GM18517 (cell line): Measurements from ENCODE around the gene TLR1.
"Not testable (repeated sequence)": the region's sequence is repeated elsewhere in the genome, so short reads cannot be mapped to it uniquely, and the experiment has no call there.

Experiments used
- ATAC-seq: cut with Tn5 transposase; IDR thresholded peaks from one replicate; pipeline ENCODE4 v1.9.1; 2021; ENCODE audit warnings: mild to moderate bottlenecking, moderate library complexity; ENCODE audit not compliant: unreplicated experiment

TLR1 gene

DNA sequence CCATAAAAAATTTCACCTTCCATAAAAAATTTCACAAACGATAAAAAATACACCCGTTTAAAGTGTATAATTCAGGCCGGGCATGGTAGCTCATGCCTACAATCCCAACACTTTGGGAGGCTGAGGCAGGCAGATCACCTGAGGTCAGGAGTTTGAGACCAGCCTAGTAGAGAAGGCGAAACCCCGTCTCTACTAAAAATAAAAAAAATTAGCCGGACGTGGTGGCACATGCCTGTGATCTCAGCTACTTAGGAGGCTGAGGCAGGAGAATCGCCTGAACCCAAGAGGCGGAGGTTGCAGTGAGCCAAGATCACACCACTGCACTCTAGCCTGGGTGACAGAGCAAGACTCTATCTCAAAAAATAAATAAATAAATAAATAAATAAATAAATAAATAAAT, 1.7 kb upstream of the TLR1 start:
- not testable (repeated sequence) for ATAC-seq

GRCh38 chr4:38805530-38806145, 1.0 kb upstream of the TLR1 start:
- peak; percentile 86 for ATAC-seq

DNA sequence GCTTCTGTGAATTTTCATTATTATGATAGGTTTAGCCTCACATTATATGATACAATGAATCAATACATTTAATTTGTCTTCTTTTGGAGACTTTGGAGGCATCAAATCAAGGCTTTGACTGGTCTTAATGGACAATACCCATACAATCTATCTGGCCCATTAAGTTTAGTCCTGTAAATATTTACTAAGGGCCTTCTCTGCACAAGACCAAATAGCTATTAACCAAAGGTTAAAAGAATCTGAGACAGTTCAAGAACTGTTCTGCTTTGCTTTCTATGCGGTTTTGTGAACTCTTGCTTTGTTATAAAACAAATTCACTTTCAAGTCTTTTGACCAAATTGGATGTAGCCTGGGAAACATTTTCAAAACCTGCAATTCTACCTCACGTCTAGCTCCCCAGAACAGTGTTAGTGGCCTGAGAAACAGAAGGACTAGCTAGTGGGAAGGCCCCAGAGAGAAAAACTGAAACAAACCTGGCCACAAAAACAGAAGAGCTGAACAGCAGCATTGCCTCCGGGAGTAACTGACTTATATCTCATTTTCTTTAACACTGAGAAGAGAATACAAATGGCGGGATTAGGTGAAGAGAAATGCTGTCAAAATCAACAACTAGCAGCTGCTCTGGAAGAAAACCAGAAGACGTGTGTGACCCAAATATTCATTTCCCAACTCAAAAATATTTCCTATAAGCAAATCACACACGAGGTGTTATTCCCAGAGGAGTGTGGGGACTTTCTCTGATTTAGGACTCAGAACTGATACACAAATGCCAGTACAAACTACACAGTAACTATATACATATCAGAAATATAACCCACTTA, 548 bp downstream of the TLR1 start:
- peak; percentile 49 for ATAC-seq

- ATAC-seq, result no peak
Observed at GRCh38 chr4:38802561-38803355, 1.8 kb downstream of the TLR1 start.

- ATAC-seq, result no peak
Observed at GRCh38 chr4:38800961-38801450, 3.6 kb downstream of the TLR1 start.

- no peak for ATAC-seq
Observed at GRCh38 chr4:38800366-38800765, 4.2 kb downstream of the TLR1 start.

- no peak for ATAC-seq
Observed at GRCh38 chr4:38795087-38795486, 9.5 kb downstream of the TLR1 start.

- ATAC-seq, result no peak
Observed at GRCh38 chr4:38794051-38794450, 10.5 kb downstream of the TLR1 start.

DNA sequence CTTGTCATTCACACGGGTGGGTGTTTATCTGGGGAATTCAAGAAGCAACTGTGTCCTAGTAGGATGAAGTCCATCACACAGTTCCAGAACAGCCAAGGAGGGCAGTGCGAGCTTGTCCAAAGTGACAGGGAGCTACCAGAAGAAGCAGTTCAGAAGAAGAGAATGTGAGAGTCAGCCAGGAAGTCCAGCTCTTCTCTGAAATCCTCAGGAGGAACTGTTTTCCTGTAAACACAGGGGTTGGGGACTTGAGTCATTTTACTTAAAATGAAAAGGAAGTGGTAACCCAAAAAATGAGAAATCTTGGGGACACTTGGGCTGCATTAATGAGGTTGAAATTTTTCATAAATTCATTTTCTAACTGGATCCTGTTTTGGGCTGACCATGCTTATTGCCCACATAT, 13.6 kb downstream of the TLR1 start:
- ATAC-seq, result no peak

GRCh38 chr4:38788317-38788716, 16.3 kb downstream of the TLR1 start:
- ATAC-seq, result no peak

- ATAC-seq, result no peak
Observed at GRCh38 chr4:38787693-38788092, 16.9 kb downstream of the TLR1 start.

DNA sequence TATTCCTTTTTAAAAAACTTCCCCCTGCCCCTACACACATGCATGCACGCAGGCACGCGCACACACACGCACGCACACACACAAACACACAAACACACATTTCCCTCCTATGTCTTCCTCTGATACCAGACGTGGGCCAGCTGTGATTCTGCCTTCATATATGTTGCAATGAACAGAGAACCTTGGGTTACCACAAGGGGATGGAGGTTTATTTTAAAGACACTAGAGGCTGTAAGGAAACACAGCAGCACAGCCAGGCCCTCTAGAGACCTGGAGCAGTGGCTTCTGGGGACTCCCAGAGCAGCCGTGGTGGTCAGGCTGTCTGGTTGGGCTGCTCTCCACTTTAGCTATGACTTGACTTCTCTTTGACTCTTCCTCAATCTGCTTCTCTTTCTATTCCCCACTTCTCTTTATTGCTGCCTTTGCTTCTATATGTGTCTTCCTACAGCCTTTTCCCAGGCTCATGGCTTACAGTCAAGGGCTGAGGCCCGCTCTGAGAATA, 18.6 kb downstream of the TLR1 start:
- ATAC-seq, result no peak

- ATAC-seq, result no peak
Observed at GRCh38 chr4:38785041-38785790, 19.4 kb downstream of the TLR1 start.

DNA sequence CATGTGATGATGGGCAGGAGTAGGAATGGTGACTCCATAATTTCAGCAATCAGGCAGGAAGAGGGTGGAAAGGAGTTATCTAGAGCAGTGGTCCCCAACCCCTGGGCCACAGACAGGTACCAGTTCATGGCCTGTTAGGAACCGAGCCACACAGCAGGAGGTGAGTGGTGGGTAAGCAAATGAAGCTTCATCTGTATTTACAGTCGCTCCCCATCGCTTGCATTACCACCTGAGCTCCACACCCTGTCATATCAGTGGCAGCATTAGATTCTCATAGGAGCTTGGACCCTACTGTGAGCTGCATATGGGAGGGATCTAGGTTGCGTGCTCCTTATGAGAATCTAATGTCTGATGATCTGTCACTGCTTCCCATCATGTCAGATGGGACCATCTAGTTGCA, 20.4 kb downstream of the TLR1 start:
- ATAC-seq, result no peak

DNA sequence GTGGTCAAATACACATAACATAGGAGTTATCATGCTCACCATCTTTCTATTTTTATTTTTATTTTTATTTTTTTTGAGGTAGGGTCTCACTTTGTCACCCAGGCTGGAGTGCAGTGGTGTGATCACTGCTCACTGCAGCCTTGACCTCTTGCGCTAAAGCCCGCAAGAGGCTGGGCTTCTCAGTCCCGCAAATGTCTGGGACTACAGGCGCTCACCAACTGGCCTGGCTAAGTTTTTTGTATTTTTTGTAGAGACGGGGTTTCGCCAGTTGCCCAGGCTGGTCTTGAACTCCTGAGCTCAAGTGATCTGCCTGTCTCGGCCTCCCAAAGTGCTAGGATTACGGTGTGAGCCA, 21.5 kb downstream of the TLR1 start:
- no peak for ATAC-seq

DNA sequence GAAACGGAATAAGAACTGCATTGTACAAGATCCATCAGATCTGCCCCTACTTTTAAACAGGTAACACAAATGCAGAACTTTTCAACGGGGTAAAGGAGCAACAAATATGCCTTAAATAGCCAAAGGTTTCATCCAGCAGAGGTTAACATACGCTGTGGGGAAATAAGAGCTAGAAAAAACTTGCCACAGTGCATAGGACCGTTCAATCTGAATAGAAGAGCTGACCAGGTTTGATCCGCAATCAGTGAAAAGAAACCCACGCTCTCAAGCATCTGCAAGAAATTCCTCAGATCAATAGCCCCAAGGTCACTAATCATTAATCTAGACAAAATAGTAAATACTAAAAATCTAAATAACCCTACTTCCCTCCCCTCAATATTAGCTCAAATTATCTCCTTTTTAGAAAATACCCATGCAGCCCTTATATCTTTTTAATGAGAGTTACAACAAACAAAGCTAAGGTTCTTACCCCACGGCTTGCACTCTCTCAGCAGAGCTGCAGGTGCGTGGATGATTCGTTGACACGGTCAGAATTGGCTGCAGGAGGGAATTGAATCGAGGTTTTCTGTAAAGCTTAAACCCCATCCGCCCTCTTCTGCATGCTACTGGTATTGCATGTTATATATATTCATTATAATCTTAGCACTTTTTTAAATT, 22.0 kb downstream of the TLR1 start, which contains the start of gene TLR10:
TLR10 (minus strand) TSS at position 539 of the 657 bp plus-strand sequence. CDS start 7,400 bp downstream, outside the sequence.
- ATAC-seq, result peak; percentile 73

- ATAC-seq, result no peak
Observed at GRCh38 chr4:38781854-38782261, 22.7 kb downstream of the TLR1 start.

GRCh38 chr4:38780833-38781484, 23.6 kb downstream of the TLR1 start:
- ATAC-seq, result no peak

- ATAC-seq, result no peak
Observed at GRCh38 chr4:38779790-38780189, 24.8 kb downstream of the TLR1 start.

DNA sequence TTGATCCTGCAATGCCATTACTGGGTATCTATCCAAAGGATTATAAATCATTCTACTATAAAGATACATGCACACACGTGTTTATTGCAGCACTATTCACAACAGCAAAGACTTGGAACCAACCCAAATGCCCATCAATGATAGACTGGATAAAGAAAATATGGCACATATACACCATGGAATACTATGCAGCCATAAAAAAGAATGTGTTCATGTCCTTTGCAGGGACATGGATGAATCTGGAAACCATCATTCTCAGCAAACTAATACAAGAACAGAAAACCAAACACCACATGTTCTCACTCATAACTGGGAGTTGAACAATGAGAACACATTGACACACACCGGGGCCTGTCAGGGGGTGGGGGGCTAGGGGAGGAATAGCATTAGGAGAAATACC, 26.7 kb downstream of the TLR1 start:
- ATAC-seq, result not testable (repeated sequence)
